ENCODE data around the gene RBM5. TPM values are rescaled to one million over a fixed set of nuclear protein-coding genes. Genes with fewer than 3 reads are reported as not detected.

RBM5 gene
- 103 and 202 TPM in 2 replicates for total RNA-seq

DNA sequence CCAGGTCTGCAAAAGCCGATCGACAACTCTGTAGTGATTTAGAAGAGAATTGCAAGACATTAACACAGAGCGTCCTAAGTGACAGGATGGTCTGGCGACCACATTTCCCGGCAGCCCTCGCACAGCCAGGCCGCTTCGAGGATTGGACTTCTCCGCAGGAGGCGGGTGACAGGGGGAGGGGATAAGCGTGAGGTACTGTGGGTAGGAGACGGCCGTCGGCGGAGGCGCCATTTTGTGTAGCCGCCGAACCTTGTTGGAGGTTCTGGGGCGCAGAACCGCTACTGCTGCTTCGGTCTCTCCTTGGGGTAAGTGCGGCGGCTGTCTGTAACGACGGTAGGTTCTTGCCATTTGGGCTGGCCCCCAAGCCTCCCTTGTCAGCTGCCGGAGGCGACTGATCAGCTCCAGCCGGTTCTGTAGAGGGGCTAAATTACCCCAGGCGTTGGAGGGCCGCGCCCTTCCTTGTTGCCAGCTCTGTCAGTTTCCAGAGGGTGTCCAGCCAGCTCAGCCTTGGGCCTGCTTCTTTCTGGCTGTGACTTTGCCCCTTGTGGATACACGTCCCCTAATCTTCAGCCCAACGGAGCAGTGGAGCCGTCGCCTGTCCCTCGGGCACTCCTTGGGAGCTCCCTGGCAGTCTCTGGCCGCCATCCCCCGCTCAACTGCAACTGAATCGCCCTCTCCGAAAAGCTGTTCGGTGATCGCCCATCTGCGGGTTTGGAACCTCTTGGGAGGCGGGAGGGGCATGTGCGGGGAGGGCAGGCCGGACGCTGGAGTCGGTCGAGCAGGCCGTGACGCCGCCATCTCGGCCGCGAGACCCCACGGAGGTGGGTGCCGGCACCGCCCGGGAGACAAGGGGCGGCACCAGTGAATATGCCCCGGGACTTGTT is at the start of gene RBM5:
Gene RBM5 (plus strand): TSS at position 195 of the 884 bp plus-strand sequence. CDS start 1,516 bp downstream, outside the sequence.

DNA sequence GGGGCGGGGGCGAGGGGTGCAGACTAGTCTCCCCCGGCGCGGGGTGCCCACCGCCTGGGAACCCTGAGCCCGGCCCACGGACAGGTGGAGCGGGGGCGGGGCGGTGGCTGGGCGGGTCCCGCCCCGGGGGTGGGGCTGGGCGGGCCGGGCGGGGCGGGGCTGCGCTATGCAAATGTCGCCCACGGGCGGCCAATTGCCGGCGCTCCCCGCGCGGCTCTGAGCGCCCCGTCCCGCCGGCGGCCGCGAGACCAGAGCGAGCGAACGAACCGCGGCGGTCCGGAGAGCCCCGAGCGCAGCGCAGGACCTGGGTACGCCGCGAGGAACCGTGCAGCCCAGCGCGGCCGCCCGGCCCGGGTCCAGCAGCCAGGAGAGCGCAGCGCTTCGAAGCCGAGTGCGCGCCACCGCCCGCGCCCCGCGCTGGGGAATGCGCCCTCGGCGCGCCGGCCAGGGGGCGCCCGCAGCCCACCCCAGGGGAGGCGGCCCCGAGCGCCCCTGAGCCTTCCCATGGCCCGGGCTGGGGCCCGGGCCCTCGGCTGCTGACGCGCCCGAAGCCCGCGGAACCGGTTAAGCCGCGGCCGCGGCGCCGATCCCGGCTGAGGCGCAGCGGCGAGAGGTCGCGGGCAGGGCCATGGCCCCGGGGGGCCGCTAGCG is 66.2 kb downstream of the RBM5 start, which contains the start of gene SEMA3F:
Gene SEMA3F (plus strand): TSS at position 485 of the 651 bp plus-strand sequence. CDS start 4,299 bp downstream, outside the sequence.

Other genes starting within 250 kb of the RBM5 start
- gene TRAIP, start 232.4 kb upstream of the RBM5 start, total RNA-seq, result 0.68 and 1.1 TPM in 2 replicates
- not detected in 2 replicates for gene CAMKV, start 219.0 kb upstream of the RBM5 start, total RNA-seq
- 21.9 and 24.4 TPM in 2 replicates for gene MST1R, start 185.0 kb upstream of the RBM5 start, total RNA-seq
- gene MON1A, start 159.1 kb upstream of the RBM5 start, total RNA-seq, result 17.1 TPM in 2 replicates
- gene RBM6, start 148.8 kb upstream of the RBM5 start, total RNA-seq, result 40.7 and 55.4 TPM in 2 replicates
- 37.3 and 205 TPM in 2 replicates for gene SEMA3F, start 66.4 kb downstream of the RBM5 start, total RNA-seq
- not detected in 2 replicates for gene GNAT1, start 102.7 kb downstream of the RBM5 start, total RNA-seq
- gene SLC38A3, start 116.4 kb downstream of the RBM5 start, total RNA-seq, result not detected in 2 replicates
- 82.7 and 168 TPM in 2 replicates for gene GNAI2, start 147.3 kb downstream of the RBM5 start, total RNA-seq
- gene SEMA3B, start 180.2 kb downstream of the RBM5 start, total RNA-seq, result 5.1 and 7.5 TPM in 2 replicates
- not detected in 2 replicates for gene LSMEM2, start 190.2 kb downstream of the RBM5 start, total RNA-seq
- gene IFRD2, start 203.5 kb downstream of the RBM5 start, total RNA-seq, result 117 and 171 TPM in 2 replicates
- 8.4 and 8.5 TPM in 2 replicates for gene HYAL3, start 210.5 kb downstream of the RBM5 start, total RNA-seq
- 2.7 and 2.9 TPM in 2 replicates for gene NAA80, start 210.5 kb downstream of the RBM5 start, total RNA-seq
- 4.5 and 5.8 TPM in 2 replicates for gene HYAL1, start 214.7 kb downstream of the RBM5 start, total RNA-seq
- 59.1 and 76.5 TPM in 2 replicates for gene HYAL2, start 233.8 kb downstream of the RBM5 start, total RNA-seq
- gene TUSC2, start 239.3 kb downstream of the RBM5 start, total RNA-seq, result 15.7 and 26.0 TPM in 2 replicates

Data from nasal cavity respiratory epithelium epithelial cell of viscerocranial mucosa (primary cell).